HG03558 (cell line): ENCODE measurements around the gene NES.

Experiments used
- ATAC-seq: cut with Tn5 transposase; IDR thresholded peaks from one replicate; pipeline ENCODE4 v1.9.1; 2021; ENCODE audit warnings: moderate number of reproducible peaks; ENCODE audit not compliant: unreplicated experiment; ENCODE audit errors: extremely low read depth

Gene NES

GRCh38 chr1:156704166-156704711, 27.0 kb upstream of the NES start:
- no peak for ATAC-seq

GRCh38 chr1:156703741-156704140, 26.5 kb upstream of the NES start:
- no peak for ATAC-seq

GRCh38 chr1:156703336-156703735, 26.1 kb upstream of the NES start:
- ATAC-seq = no peak

GRCh38 chr1:156700736-156701531, 23.7 kb upstream of the NES start:
- ATAC-seq = no peak

- ATAC-seq = no peak
These were observed 21.8 kb upstream of the NES start for GRCh38 chr1:156698995-156699394.

- ATAC-seq = no peak
These were observed 20.3 kb upstream of the NES start for GRCh38 chr1:156697481-156697880.

GRCh38 chr1:156696755-156697154, 19.5 kb upstream of the NES start:
- ATAC-seq = no peak

GRCh38 chr1:156694690-156694962, 17.4 kb upstream of the NES start:
- no peak for ATAC-seq

GRCh38 chr1:156693848-156694689, 16.9 kb upstream of the NES start:
- ATAC-seq = no peak

GRCh38 chr1:156692925-156693847, 16.0 kb upstream of the NES start:
- no peak for ATAC-seq

- no peak for ATAC-seq
These were observed 15.3 kb upstream of the NES start for GRCh38 chr1:156692441-156692924.

- no peak for ATAC-seq
These were observed 14.6 kb upstream of the NES start for GRCh38 chr1:156691665-156692440.

GRCh38 chr1:156691191-156691590, 14.0 kb upstream of the NES start:
- ATAC-seq = no peak

- no peak for ATAC-seq
These were observed 13.4 kb upstream of the NES start for GRCh38 chr1:156690675-156691036.

- no peak for ATAC-seq
These were observed 12.9 kb upstream of the NES start for GRCh38 chr1:156689953-156690674.

GRCh38 chr1:156689035-156689952, 12.1 kb upstream of the NES start:
- no peak for ATAC-seq

- no peak for ATAC-seq
These were observed 7.1 kb upstream of the NES start for GRCh38 chr1:156684227-156684782.
